ENCODE measurements around the gene GIGYF2.
"Not testable (repeated sequence)": the region's sequence is repeated elsewhere in the genome, so short reads cannot be mapped to it uniquely, and the experiment has no call there.

GIGYF2 gene

DNA sequence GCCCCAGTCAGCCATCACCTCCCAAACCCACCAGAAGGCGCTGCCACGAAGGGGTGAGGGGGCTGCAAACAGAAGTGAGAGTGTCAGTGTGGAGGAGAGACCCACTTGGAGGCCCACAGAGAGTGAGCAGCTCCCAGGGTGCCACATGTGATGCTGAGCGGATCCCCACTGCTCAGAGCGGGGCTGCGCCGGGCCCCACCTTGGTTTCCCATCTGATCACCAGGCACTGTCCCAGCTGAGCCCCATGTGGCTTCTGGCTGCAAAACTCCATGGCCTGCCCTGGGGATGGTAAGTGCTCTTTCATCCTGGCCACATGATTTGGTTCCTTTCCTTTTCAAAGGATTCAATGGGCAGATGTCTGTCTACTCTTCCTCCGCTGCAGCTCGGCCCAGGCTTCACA, 196.7 kb downstream of the GIGYF2 start:
- DNase-seq (ENCODE audit: low read depth), result no peak

- no peak for DNase-seq (ENCODE audit: low read depth)
Measured at GRCh38 chr2:232894251-232894650, 197.1 kb downstream of the GIGYF2 start.

DNA sequence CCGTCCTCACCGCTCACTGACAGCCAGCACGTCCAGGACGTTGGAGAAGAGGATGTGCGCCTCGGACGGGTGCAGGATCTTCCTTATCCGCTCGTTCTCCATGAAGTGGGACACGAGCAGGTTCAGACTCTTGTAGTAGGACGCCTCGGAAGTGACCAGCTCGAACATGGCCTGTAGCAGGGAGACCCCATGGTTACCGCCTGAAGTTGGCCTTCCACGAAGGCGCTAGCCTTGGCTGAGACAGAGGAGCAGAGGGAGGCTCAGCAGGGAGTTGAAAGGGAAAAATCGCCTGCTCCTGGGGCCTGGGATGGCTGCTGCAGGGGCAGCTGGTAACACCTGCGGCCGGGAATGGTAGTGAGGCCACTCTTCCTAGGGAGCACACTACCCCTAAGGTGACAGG, 197.6 kb downstream of the GIGYF2 start:
- DNase-seq (ENCODE audit: low read depth), result no peak

- no peak for DNase-seq (ENCODE audit: low read depth)
Measured at GRCh38 chr2:232896111-232896510, 199.0 kb downstream of the GIGYF2 start.

DNA sequence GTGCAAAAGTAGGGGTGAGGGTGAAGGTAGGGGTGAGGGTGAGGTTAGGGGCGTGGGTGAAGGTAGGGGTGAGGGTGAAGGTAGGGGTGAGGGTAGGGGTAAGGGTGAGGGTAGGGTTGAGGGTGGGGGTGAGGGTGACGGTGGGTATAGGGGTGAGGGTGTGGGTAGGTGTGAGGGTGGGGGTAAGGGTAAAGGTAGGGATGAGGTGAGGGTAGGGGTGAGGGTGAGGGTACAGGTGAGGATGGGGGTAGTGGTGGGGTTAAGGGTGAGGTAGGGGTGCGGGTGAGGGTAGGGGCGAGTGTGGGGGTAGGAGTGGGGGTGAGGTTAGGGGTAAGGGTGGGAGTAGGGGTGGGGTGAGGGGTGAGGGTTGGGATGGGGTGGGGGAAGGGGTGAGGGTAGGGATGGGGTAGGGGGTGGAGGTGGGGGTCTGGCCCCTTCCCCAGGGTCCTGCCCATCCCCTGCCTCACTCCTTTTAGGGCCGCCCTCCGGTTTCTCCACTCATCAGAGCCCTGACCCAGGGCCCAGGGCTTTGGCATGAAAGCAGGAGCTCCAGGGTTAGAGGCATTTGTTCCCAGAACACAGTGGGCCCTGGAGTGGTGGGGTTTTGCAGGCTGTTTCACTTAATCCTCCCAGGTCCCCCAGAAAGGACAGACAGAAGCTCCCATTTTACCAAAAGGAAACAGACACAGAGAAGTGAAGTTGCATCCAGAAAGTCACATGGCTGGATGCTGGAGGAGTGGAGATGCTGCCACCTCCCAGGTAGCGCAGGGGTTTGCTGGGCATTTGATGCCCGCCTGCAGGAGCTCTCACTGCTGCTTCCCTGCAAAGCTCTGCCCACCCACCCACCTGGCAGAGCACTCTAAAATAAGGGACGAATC, 199.8 kb downstream of the GIGYF2 start:
- DNase-seq (ENCODE audit: low read depth), result no peak

DNA sequence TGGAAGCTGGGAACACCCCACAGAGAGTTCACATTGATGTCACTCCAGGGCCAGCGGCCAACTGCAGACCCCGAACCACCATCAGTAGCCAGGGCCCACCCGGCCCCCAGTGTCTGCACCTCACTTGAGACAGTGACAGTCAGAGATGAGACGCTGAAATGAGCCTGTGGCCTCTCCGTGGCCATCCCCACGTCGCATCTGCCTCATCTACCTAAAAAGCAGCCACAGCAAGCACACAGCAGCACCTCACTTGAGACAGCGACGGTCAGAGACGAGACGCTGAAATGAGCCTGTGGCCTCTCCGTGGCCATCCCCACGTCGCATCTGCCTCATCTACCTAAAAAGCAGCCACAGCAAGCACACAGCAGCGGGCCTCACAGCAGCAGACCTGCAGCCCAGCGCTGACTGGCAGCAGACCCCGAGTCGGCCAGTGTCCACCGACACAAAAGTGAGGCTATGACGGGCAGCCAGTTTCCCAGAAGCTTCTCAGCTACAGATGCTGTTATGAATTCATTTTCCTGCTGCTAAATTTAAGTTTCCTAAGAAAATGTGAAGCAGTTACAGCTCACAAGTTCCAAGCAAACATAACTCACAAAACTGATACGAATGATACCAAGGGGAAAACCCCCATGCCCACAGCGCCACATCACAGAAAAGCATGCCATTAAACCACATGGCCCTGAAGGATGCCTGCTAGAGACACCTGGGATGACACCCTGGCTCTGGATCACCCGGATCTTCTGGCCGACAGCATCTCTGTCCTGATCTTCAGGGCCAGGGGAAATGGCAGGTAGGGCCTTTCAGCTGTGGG, 200.7 kb downstream of the GIGYF2 start:
- DNase-seq (ENCODE audit: low read depth), result no peak

DNA sequence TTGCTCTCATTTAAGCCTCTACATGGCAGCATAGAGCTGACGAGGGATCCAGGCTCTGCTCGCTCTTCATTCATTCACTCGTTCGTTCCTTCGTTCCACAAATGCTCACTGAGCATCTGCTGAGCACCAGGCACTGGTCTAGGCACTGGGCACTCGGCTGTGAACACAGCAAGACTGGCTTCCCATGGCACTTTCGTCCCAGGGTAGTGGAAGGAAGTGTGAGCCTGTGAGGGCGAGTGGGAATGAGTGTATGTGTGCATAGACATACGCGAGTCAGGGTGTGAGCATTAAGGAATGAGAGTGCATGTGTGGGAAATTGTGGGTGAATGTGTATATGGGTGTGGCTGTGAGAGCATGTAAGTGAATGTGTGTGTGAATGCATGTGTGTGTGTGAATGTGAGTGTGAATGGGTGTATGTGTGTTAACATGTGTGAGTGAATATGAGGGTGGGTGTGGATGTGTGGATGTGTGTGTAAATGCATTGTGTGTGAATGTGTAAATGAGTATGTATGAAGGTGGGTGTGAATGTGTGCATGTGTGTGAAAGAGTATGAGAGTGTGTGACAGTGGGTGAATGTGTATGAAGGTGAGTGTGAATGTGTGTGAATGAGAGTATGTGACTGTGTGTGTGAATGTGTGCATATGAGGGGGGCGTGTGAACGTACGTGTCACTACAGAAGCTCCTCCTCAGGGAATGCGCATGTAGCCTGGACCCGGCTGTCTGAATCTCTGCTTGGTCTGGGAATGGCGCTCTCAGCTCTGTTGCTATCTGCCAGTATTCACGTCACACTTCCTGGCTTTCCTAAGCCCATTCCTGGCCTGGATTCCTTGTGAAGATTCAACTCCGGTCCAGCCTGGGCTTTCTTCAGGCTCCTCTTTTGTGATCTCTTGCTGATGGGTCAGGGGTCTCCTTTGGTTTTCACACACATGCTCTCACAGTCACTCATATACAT, 201.7 kb downstream of the GIGYF2 start:
- DNase-seq (ENCODE audit: low read depth), result no peak

GRCh38 chr2:232900811-232901735, 203.9 kb downstream of the GIGYF2 start:
- DNase-seq (ENCODE audit: low read depth), result no peak

DNA sequence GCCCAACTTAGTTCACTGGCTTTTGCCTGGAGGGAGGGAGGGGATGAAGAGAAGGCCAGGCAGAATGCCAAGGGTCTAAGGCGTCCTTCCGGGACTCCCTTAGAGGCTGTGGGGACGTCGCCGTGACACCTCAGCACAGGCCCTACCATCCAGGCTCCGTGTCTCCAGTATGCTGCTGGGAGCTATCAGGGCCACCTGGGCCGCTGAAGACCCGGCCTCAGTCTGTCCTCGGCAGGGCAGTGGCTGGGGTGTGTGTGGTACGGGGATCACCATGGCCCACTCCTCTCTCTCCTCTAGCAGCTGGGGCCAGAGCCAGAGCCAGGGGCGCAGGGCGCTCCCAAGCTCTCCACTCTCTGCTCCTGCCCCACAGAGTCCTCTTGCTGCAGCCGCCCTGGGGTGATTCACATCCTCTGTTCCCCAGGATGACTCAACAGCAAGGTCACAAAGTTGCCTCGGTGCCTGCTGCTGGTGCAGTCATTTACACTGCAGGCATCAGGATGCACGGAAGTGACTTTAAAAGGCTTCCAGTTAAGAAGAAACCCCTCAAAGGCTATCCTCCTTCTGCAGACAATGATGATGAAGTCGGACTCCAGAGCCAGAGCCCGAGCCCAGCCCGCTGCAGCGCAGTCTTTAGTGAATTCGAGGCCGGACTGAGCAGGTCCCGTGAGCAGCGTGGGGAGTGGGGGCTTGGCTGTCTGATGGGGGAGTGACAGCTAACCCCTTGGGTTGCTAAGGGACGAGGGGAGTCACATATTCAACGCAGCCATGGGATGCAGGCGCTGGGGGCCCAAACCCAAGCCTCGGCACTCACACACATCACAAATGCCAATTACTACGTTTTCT, 204.8 kb downstream of the GIGYF2 start:
- no peak for DNase-seq (ENCODE audit: low read depth)

DNA sequence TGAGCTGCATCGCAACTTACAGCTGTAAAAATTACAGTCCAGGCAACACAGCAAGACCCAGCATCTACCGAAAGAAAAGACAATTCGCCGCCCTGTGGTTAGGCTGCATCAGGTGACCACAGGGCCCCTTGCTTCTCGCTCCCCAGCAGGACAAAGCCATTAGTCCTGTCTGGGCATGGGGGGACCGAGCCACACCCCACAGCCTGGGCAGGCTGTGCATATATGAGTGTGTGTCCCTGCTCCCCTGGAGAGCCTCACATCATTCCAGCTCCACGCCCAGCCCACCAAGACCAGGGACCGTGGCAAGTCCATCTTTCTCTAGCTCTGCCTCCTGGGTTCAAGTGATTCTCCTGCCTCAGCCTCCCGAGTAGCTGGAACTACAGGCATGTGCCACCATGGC, 206.9 kb downstream of the GIGYF2 start:
- DNase-seq (ENCODE audit: low read depth), result no peak

- not testable (repeated sequence) for DNase-seq (ENCODE audit: low read depth)
Measured at GRCh38 chr2:232906867-232907717, 210.0 kb downstream of the GIGYF2 start.

DNA sequence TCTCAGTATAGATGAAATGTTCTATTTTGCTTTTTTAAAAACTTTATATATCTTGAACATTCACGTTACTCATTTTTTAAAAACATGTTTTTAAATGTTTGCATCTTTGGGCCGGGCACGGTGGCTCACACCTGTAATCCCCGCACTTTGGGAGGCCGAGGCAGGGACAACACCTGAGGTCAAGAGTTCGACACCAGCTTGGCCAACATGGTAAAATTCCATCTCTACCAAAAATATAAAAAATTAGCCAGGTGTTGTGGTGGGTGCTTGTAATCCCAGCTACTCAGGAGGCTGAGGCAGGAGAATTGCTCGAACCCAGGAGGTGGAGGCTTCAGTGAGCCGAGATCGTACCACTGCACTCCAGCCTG, 210.6 kb downstream of the GIGYF2 start:
- DNase-seq (ENCODE audit: low read depth), result not testable (repeated sequence)

- no peak for DNase-seq (ENCODE audit: low read depth)
Measured at GRCh38 chr2:232908695-232909094, 211.6 kb downstream of the GIGYF2 start.
